Activated CD8-positive, alpha-beta T cell treated with anti-CD3 and anti-CD28 coated beads for 36 hours (primary cell): ENCODE measurements around the gene TMEM43. TPM values are rescaled to one million over a fixed set of nuclear protein-coding genes. Genes with fewer than 3 reads are reported as not detected.

ENCODE experiments used
- ATAC-seq: fragments of 200-7000 bp; cut with Tn5 transposase; one replicate; pipeline ENCODE4 v1.10.0; 2021; ENCODE audit warnings: mild to moderate bottlenecking, moderate library complexity
- CTCF ChIA-PET: fragments of 350-600 bp; sonication (Branson Sonifier 250); formaldehyde crosslinking; loops from one replicate; lab custom pipeline; 2021; ENCODE audit warnings: antibody characterized with exemption; lab: Charles Lee
- POLR2A ChIA-PET: fragments of 350-600 bp; sonication (Branson Sonifier 250); formaldehyde crosslinking; loops from one replicate; lab custom pipeline; 2021; ENCODE audit warnings: antibody characterized with exemption; lab: Charles Lee
- DNase-seq: peaks from one replicate; pipeline ENCODE4 v3.0.0-alpha.2; 2020
- H3K27ac Mint-ChIP-seq: one replicate; pipeline ENCODE4 v1.8.0; 2021; ENCODE audit warnings: mild to moderate bottlenecking, mixed read lengths
- H3K27me3 Mint-ChIP-seq: one replicate; pipeline ENCODE4 v1.8.0; 2021; ENCODE audit warnings: mixed read lengths
- H3K36me3 Mint-ChIP-seq: one replicate; pipeline ENCODE4 v1.8.0; 2021; ENCODE audit warnings: low read depth, mixed read lengths
- H3K4me1 Mint-ChIP-seq: one replicate; pipeline ENCODE4 v1.8.0; 2021; ENCODE audit warnings: low read depth, mixed read lengths
- H3K4me3 Mint-ChIP-seq: one replicate; pipeline ENCODE4 v1.8.0; 2021; ENCODE audit warnings: mild to moderate bottlenecking, moderate library complexity, mixed read lengths
- H3K9me3 Mint-ChIP-seq: one replicate; pipeline ENCODE4 v1.8.0; 2021; ENCODE audit warnings: mixed read lengths
- intact Hi-C: fragments of 100-400 bp; cut with micrococcal nuclease; formaldehyde crosslinking; loops from one replicate; pipeline ENCODE4 v1.10.0; 2022
- total RNA-seq, 2 experiments: library from RNA; stranded (reverse); gene quantifications; one replicate each; pipeline ENCODE4 v1.2.3, GENCODE V29; 2021
- TF ChIP-seq, protein P1 (sequence below): fragments of 200-600 bp; IDR thresholded peaks from one replicate; pipeline ENCODE4 v1.8.0; 2022; ENCODE audit warnings: antibody characterized with exemption, mild to moderate bottlenecking

Gene TMEM43
- total RNA-seq, 2 experiments from 2014 or later: 19.7 to 20.2 TPM

GRCh38 chr3:14146381-14147065 is 21.7 kb downstream of the TMEM43 start:
- POLR2A ChIA-PET: interaction anchor here (0.7 to 0.8 kb wide), 2 partner anchors 9 to 26 kb away, joined by 3 read pairs; no protein-coding TSS in a partner anchor

DNA sequence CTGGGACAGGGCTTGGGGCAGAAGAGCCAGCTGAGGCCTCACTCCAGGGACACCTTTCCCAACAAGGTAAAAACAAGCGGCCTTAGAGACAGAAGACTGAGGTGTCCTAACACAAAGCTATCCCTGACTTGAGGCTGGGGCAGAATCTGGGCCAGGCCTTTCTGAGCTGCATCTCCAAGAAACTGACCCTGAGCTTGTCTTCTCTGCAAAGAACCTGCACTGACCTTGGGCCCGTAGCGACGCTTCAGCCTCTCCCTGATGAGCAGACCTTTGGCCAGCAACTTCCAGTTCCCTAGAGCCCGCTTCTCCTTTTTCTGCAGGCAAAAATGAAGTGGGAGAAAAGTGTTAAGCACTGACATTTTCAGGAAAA is 22.2 kb downstream of the TMEM43 start:
- DNase-seq: no peak
- intact Hi-C loops: no loop called here
- CTCF ChIA-PET: interaction anchor here (1.1 kb wide), 1 partner anchor 23 kb away, joined by 3 read pairs; no protein-coding TSS in a partner anchor
- Mint-ChIP-seq H3K36me3 (peaks cover 16% of the 10 kb centered on the region), H3K4me3 (no peak overlapping the region), H3K9me3 (no peaks in the 10 kb centered on the region), H3K27ac (no peak overlapping the region), H3K27me3 (no peaks in the 10 kb centered on the region), H3K4me1 (peaks cover 33% of the 10 kb centered on the region)
- POLR2A ChIA-PET: interaction anchor here (0.7 kb wide), 1 partner anchor 27 kb away, joined by 3 read pairs; no protein-coding TSS in a partner anchor
- no peak for ATAC-seq
- TF ChIP-seq, protein P1, sequence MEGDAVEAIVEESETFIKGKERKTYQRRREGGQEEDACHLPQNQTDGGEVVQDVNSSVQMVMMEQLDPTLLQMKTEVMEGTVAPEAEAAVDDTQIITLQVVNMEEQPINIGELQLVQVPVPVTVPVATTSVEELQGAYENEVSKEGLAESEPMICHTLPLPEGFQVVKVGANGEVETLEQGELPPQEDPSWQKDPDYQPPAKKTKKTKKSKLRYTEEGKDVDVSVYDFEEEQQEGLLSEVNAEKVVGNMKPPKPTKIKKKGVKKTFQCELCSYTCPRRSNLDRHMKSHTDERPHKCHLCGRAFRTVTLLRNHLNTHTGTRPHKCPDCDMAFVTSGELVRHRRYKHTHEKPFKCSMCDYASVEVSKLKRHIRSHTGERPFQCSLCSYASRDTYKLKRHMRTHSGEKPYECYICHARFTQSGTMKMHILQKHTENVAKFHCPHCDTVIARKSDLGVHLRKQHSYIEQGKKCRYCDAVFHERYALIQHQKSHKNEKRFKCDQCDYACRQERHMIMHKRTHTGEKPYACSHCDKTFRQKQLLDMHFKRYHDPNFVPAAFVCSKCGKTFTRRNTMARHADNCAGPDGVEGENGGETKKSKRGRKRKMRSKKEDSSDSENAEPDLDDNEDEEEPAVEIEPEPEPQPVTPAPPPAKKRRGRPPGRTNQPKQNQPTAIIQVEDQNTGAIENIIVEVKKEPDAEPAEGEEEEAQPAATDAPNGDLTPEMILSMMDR: no peak

More at GRCh38 chr3:14146381-14147065, 21.7 kb downstream of the TMEM43 start:
- peak overlapping the region; percentile 76 for H3K27ac Mint-ChIP-seq
- no peak for ATAC-seq
- no peaks in the 10 kb centered on the region for H3K9me3 Mint-ChIP-seq
- intact Hi-C loops: no loop called here
- TF ChIP-seq, protein P1: no peak
- H3K27me3 Mint-ChIP-seq: no peaks in the 10 kb centered on the region
- no peak overlapping the region for H3K4me3 Mint-ChIP-seq
- peaks cover 21% of the 10 kb centered on the region for H3K36me3 Mint-ChIP-seq
- CTCF ChIA-PET: interaction anchor here (1.1 to 2.7 kb wide), 2 partner anchors 21 to 24 kb away, joined by 3 to 12 read pairs; partner anchors contain the start of genes CHCHD4 and TMEM43
- no peak for DNase-seq
- peaks cover 39% of the 10 kb centered on the region for H3K4me1 Mint-ChIP-seq

GRCh38 chr3:14147617-14148016 is 22.8 kb downstream of the TMEM43 start:
- ATAC-seq: no peak
- H3K27me3 Mint-ChIP-seq: no peaks in the 10 kb centered on the region
- no peak overlapping the region for H3K27ac Mint-ChIP-seq
- DNase-seq: no peak
- TF ChIP-seq, protein P1: no peak
- intact Hi-C loops: no loop called here
- POLR2A ChIA-PET: no interaction called here
- H3K36me3 Mint-ChIP-seq: peaks cover 11% of the 10 kb centered on the region
- H3K4me3 Mint-ChIP-seq: no peak overlapping the region
- H3K9me3 Mint-ChIP-seq: no peaks in the 10 kb centered on the region
- H3K4me1 Mint-ChIP-seq: peaks cover 28% of the 10 kb centered on the region
- CTCF ChIA-PET: no interaction called here

DNA sequence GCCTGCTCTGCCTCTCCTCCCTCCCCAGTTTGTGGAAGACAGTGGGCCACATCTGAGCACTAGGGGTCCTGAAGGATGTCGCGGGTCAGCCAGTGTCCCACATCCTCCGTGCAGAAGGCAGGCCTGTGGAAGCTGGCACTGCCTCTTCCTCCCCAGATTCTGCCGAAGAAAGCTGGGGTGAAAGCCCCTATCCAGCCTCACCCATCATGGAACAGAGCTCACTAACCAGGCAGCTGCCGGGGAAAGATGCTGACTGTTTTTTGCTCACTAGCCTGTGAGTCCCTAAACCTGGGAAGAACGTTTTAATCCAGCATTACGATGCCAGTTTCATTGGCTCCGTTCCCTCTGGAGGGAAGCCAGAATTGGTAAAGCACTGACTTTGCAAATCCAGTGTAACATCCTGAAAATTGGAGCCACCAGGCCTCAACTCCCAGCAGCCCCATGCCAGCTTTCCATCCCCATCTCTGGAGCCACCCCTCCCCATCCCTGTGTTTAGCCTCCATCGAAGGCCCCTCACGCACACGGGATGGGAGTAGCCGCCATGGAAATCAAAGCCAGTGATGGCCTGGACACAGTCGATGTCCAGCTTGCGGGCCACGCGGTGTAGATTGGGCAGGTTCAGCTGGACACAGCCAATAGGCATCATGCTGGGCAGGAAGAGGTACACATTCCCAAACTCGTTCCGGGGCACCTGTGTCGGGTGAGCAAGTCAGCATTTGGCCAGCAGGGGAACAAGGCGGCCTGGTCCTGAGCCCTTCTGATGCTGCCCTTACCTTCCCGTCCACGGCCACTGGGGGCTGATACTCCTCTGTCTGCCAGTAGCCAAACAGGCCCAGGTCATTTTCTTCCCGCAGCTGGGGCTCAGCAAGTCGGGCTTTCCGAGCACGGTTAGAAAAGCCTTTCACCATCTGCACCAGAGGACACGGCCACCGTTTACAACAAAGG is 23.5 kb downstream of the TMEM43 start:
- Mint-ChIP-seq H3K27me3 (no peaks in the 10 kb centered on the region), H3K9me3 (no peaks in the 10 kb centered on the region), H3K27ac (no peak overlapping the region), H3K4me3 (no peak overlapping the region), H3K36me3 (peaks cover 6% of the 10 kb centered on the region), H3K4me1 (peaks cover 21% of the 10 kb centered on the region)
- TF ChIP-seq, protein P1: no peak
- no peak for ATAC-seq
- intact Hi-C loops: no loop called here
- ChIA-PET POLR2A (no interaction called here), CTCF (interaction anchor here (1.7 kb wide), 1 partner anchor 23 kb away, joined by 4 read pairs; the partner anchor contains the start of genes CHCHD4 and TMEM43)
- no peak for DNase-seq
